Endothelial cell of umbilical vein (primary cell): Measurements from ENCODE around the gene USP40. TPM values are rescaled to one million over a fixed set of nuclear protein-coding genes. Genes with fewer than 3 reads are reported as not detected.

Source experiments
- BruUV-seq: library from RNA; stranded (reverse); fragments of 400-500 nt; replicated peaks from 2 replicates; lab custom pipeline; 2021; lab: Mats Ljungman, UMichigan
- CTCF ChIA-PET: fragments of 300-600, 350-600 bp; sonication (Branson Sonifier 250); formaldehyde crosslinking; loops from one replicate; lab custom pipeline; 2021; ENCODE audit warnings: antibody characterized with exemption, inconsistent platforms; lab: Charles Lee
- POLR2A ChIA-PET: fragments of 300-600, 350-600 bp; sonication (Branson Sonifier 250); formaldehyde crosslinking; loops from one replicate; lab custom pipeline; 2021; ENCODE audit warnings: antibody characterized with exemption, inconsistent platforms; lab: Charles Lee
- DNase-seq: peaks from one replicate; pipeline ENCODE4 v3.0.0-alpha.2; 2011; ENCODE audit warnings: low read depth, low spot score
- FAIRE-seq: peaks from 2 replicates; lab custom pipeline; 2011; peaks lifted over from hg19 to GRCh38; lab: Jason Lieb, UNC
- H2AFZ ChIP-seq: 2 replicates; pipeline ENCODE4 v1.6.0; 2012; ENCODE audit warnings: low read depth, low read length, control low read depth, inconsistent platforms
- H3K27ac ChIP-seq: 2 replicates; pipeline ENCODE4 v1.5.1; 2011; ENCODE audit warnings: low read depth, mild to moderate bottlenecking, control low read depth, low read length, moderate library complexity; ENCODE audit not compliant: insufficient read depth
- H3K27me3 ChIP-seq, 2 experiments: 2 replicates each; pipeline versions ENCODE4 v1.6.0 to v1.6.1; 2011; ENCODE audit warnings: low read length in 2 of 2, mixed read lengths in 1 of 2; ENCODE audit not compliant: control insufficient read depth in 2 of 2, insufficient read depth in 2 of 2
- H3K36me3 ChIP-seq, 2 experiments: 2 replicates in 1 of 2; 3 replicates in 1 of 2; pipeline ENCODE4 v1.5.1; 2011; ENCODE audit warnings: low read length in 2 of 2, mild to moderate bottlenecking in 1 of 2, moderate library complexity in 1 of 2; ENCODE audit not compliant: control insufficient read depth in 2 of 2, insufficient read depth in 2 of 2; ENCODE audit errors: extremely low read depth in 1 of 2
- H3K4me1 ChIP-seq: 3 replicates; pipeline ENCODE4 v1.5.1; 2011; ENCODE audit warnings: mild to moderate bottlenecking, low read length; ENCODE audit not compliant: control insufficient read depth, insufficient read depth; ENCODE audit errors: extremely low read depth
- H3K4me2 ChIP-seq: 2 replicates; pipeline ENCODE4 v1.6.1; 2011; ENCODE audit warnings: low read length, control low read depth, mixed read lengths; ENCODE audit not compliant: insufficient read depth
- H3K4me3 ChIP-seq, 3 experiments: fragments of 200-600 bp in 1 of 3; sonication (generic), shearing (Covaris generic) in 1 of 3; replicated peaks in 1 of 3; 2 replicates each; pipeline ENCODE4 v1.5.1; 2011 to 2016; ENCODE audit warnings: control low read depth in 3 of 3, low read length in 3 of 3, mild to moderate bottlenecking in 2 of 3, inconsistent platforms in 1 of 3, low read depth in 1 of 3, moderate library complexity in 1 of 3; ENCODE audit not compliant: insufficient read depth in 1 of 3
- H3K79me2 ChIP-seq: 2 replicates; pipeline ENCODE4 v1.6.0; 2012; ENCODE audit warnings: low read length, inconsistent platforms; ENCODE audit not compliant: control insufficient read depth, insufficient read depth
- H3K9ac ChIP-seq: replicated peaks from 2 replicates; pipeline ENCODE3; 2011; ENCODE audit warnings: low read length, control low read depth; ENCODE audit not compliant: insufficient read depth; ENCODE audit errors: extremely low read depth
- H3K9me1 ChIP-seq: replicated peaks from 3 replicates; pipeline ENCODE4 v1.6.0; 2011; ENCODE audit warnings: mild to moderate bottlenecking, low read length; ENCODE audit not compliant: control insufficient read depth, insufficient read depth; ENCODE audit errors: extremely low read depth
- H3K9me3 ChIP-seq: replicated peaks from 2 replicates; pipeline ENCODE4 v1.5.1; 2012; ENCODE audit warnings: low read length, inconsistent platforms; ENCODE audit not compliant: control insufficient read depth, insufficient read depth
- H4K20me1 ChIP-seq: replicated peaks from 2 replicates; pipeline ENCODE3; 2011; ENCODE audit warnings: mild to moderate bottlenecking, low read length; ENCODE audit not compliant: control insufficient read depth, insufficient read depth; ENCODE audit errors: extremely low read depth
- CTCF ChIP-seq, 2 donors: IDR thresholded peaks; 1 replicate in 1 of 2; 2 replicates in 1 of 2; pipeline ENCODE4 v1.5.1; 2011; ENCODE audit warnings: low read length in 2 of 2, mild to moderate bottlenecking in 2 of 2, moderate library complexity in 2 of 2, control low read depth in 1 of 2, inconsistent platforms in 1 of 2, low read depth in 1 of 2; ENCODE audit not compliant: insufficient read depth in 1 of 2; ENCODE audit errors: extremely low read depth in 1 of 2
- EZH2 ChIP-seq: IDR thresholded peaks from 2 replicates; pipeline ENCODE4 v1.6.1; 2012; ENCODE audit warnings: borderline replicate concordance, low read depth, mild to moderate bottlenecking, moderate library complexity, low read length, inconsistent platforms; ENCODE audit not compliant: severe bottlenecking
- FOS ChIP-seq: IDR thresholded peaks from 2 replicates; pipeline ENCODE4 v1.6.1; 2011; ENCODE audit warnings: mild to moderate bottlenecking, low read length, moderate library complexity, borderline replicate concordance; ENCODE audit not compliant: insufficient read depth
- GATA2 ChIP-seq: IDR thresholded peaks from 2 replicates; pipeline ENCODE4 v1.7.0; 2011; ENCODE audit warnings: low read depth, mild to moderate bottlenecking, moderate library complexity, mixed read lengths, low read length; ENCODE audit not compliant: insufficient read length, insufficient read depth
- JUN ChIP-seq: IDR thresholded peaks from 2 replicates; pipeline ENCODE4 v1.6.1; 2011; ENCODE audit warnings: borderline replicate concordance, low read depth; ENCODE audit not compliant: insufficient read length, insufficient read depth
- MAX ChIP-seq: IDR thresholded peaks from 2 replicates; pipeline ENCODE4 v1.6.1; 2011; ENCODE audit not compliant: insufficient read depth, insufficient read length
- MYC ChIP-seq: IDR thresholded peaks from one replicate; pipeline ENCODE4 v1.6.1; 2011; ENCODE audit warnings: mild to moderate bottlenecking, low read depth, low read length
- POLR2A ChIP-seq: IDR thresholded peaks from 2 replicates; pipeline ENCODE4 v1.6.1; 2012; ENCODE audit warnings: low read depth, mild to moderate bottlenecking, control low read depth, low read length
- POLR2AphosphoS5 ChIP-seq: IDR thresholded peaks from 2 replicates; pipeline ENCODE4 v1.6.1; 2012; ENCODE audit warnings: low read depth, mild to moderate bottlenecking, control low read depth, low read length, moderate library complexity; ENCODE audit not compliant: insufficient read depth
- dilution Hi-C: fragments of 300-500 bp; cut with MboI; formaldehyde crosslinking; loops from one replicate; pipeline ENCODE4 v1.15.0; 2019; ENCODE audit warnings: low sequenced_read_pairs; ENCODE audit not compliant: extremely low pct_ligation_motif_present
- intact Hi-C: fragments of 100-400 bp; cut with micrococcal nuclease; formaldehyde crosslinking; loops from one replicate; pipeline ENCODE4 v1.10.0; 2022
- polyA plus RNA-seq, 4 experiments: library from polyadenylated mRNA; depleted of rRNA in 3 of 4; stranded (reverse) in 3 of 4; unstranded in 1 of 4; fragments of >200 nt; gene quantifications; 2 replicates each; pipeline versions ENCODE4 v1.2.1 to v1.2.3, GENCODE V29; 2011 to 2012; ENCODE audit warnings: missing spikeins in 1 of 4
- total RNA-seq: library from RNA; stranded (reverse); gene quantifications from 2 replicates; pipeline ENCODE4 v1.2.3, GENCODE V29; 2021

Gene USP40
- total and polyA plus RNA-seq, 2 donors (not counting 3 experiments of a cell fraction or from before 2014, with no cell fraction given), result 32.2 to 32.5 TPM

GRCh38 chr2:233485726-233486125, 80.9 kb downstream of the USP40 start:
- DNase-seq, result no peak
- TF ChIP-seq POLR2A (no peak), GATA2 (no peak), MYC (no peak)
- Histone ChIP-seq H3K9me3 (no peaks in the 10 kb centered on the region), H3K4me3 (no peak overlapping the region), H3K9me1 (no peaks in the 10 kb centered on the region), H3K27ac (peak overlapping the region; percentile 91), H3K36me3 (peaks cover 0 to 4% of the 10 kb centered on the region in 2 experiments), H3K79me2 (no peaks in the 10 kb centered on the region), H3K27me3 (no peaks in the 10 kb centered on the region), H3K9ac (peak overlapping the region; percentile 58), H3K4me1 (peaks cover 28% of the 10 kb centered on the region), H4K20me1 (no peaks in the 10 kb centered on the region), H3K4me2 (no peak overlapping the region), H2AFZ (no peak overlapping the region)
- FAIRE-seq, result no peak
- ChIA-PET POLR2A (no interaction called here), CTCF (interaction anchor here (1.0 to 1.6 kb wide), 3 partner anchors 10 to 72 kb away, joined by 3 to 9 read pairs (median 4); no protein-coding TSS in a partner anchor)
- BruUV-seq, result no TSS peak
- intact Hi-C loops (loop anchor here (2.0 to 5.0 kb wide), 5 partner anchors 59 to 487 kb away; partner anchors contain the start of genes HJURP and USP40), dilution Hi-C loops (no loop called here)

- H2AFZ ChIP-seq, result no peak overlapping the region
- no peak for TF ChIP-seq MYC
- TF ChIP-seq FOS, result no peak
- no peak for TF ChIP-seq POLR2A
- TF ChIP-seq EZH2, result no peak
- TF ChIP-seq POLR2AphosphoS5, result no peak
- TF ChIP-seq GATA2, result no peak
- TF ChIP-seq CTCF (IDR thresholded peaks at IDR 0.05; ENCODE audit: extremely low read depth in 1 of 2, insufficient read depth in 1 of 2, low read depth in 1 of 2, low read length in 2 of 2), result no peak
- no peak for TF ChIP-seq MAX
- no peak for TF ChIP-seq JUN
- peaks cover 20% of the 10 kb centered on the region for H3K4me1 ChIP-seq
- FAIRE-seq (no peak), DNase-seq (peak; percentile 12)
- no peaks in the 10 kb centered on the region for H4K20me1 ChIP-seq
- CTCF ChIA-PET, result interaction anchor here (1.0 kb wide), 1 partner anchor 350 kb away, joined by 5 read pairs; no protein-coding TSS in a partner anchor
- dilution Hi-C loops, result no loop called here
- no peak overlapping the region for H3K27ac ChIP-seq
- POLR2A ChIA-PET, result no interaction called here
- no peaks in the 10 kb centered on the region for H3K9me3 ChIP-seq
- no peak overlapping the region for H3K4me2 ChIP-seq
- H3K9ac ChIP-seq, result no peak overlapping the region
- H3K79me2 ChIP-seq, result no peaks in the 10 kb centered on the region
- no TSS peak for BruUV-seq
- H3K9me1 ChIP-seq, result no peaks in the 10 kb centered on the region
- intact Hi-C loops, result no loop called here
- H3K27me3 ChIP-seq, result no peaks in the 10 kb centered on the region
- H3K4me3 ChIP-seq, result no peak overlapping the region
- H3K36me3 ChIP-seq, result peaks cover 0 to 4% of the 10 kb centered on the region in 2 experiments
Measured at GRCh38 chr2:233482616-233483015, 84.0 kb downstream of the USP40 start.
